HepG2 (cell line): ENCODE measurements around the gene INF2. TPM values are rescaled to one million over a fixed set of nuclear protein-coding genes. Genes with fewer than 3 reads are reported as not detected.

Experiments used
- BORCS8-MEF2B ChIP-seq: sonication (generic); formaldehyde crosslinking; IDR thresholded peaks from 2 replicates; pipeline ENCODE4 v1.8.0; 2022; ENCODE audit warnings: mild to moderate bottlenecking, missing genetic modification reagents
- DPF2 ChIP-seq: sonication (generic); formaldehyde crosslinking; IDR thresholded peaks from 2 replicates; pipeline ENCODE4 v1.4.0; 2020; ENCODE audit warnings: mild to moderate bottlenecking, low read depth, missing genetic modification reagents, borderline replicate concordance
- DR1 ChIP-seq: sonication (generic); formaldehyde crosslinking; IDR thresholded peaks from 2 replicates; pipeline ENCODE4 v1.8.0; 2021; ENCODE audit warnings: mild to moderate bottlenecking, missing genetic modification reagents, inconsistent platforms
- GABPA ChIP-seq, 2 experiments: IDR thresholded peaks; 2 replicates each; pipeline ENCODE4 v1.6.1; 2011 to 2016; ENCODE audit warnings: low read depth in 2 of 2, low read length in 1 of 2, missing biosample characterization in 1 of 2, missing genetic modification characterization in 1 of 2
- GPN1 ChIP-seq: sonication (generic); formaldehyde crosslinking; IDR thresholded peaks from 2 replicates; pipeline ENCODE4 v1.5.1; 2020; ENCODE audit warnings: missing genetic modification reagents, borderline replicate concordance
- KLF13 ChIP-seq: sonication (generic); formaldehyde crosslinking; IDR thresholded peaks from 2 replicates; pipeline ENCODE4 v1.4.0; 2020; ENCODE audit warnings: mild to moderate bottlenecking, missing genetic modification reagents
- MLLT10 ChIP-seq: sonication (generic); formaldehyde crosslinking; IDR thresholded peaks from 2 replicates; pipeline ENCODE4 v1.4.0; 2020; ENCODE audit warnings: missing genetic modification reagents
- NCOR1 ChIP-seq: fragments of 200-600 bp; sonication (generic); IDR thresholded peaks from 2 replicates; pipeline ENCODE4 v1.7.0; 2017; ENCODE audit warnings: antibody characterized with exemption, low read length, borderline replicate concordance
- NFKB2 ChIP-seq: sonication (generic); formaldehyde crosslinking; IDR thresholded peaks from 2 replicates; pipeline ENCODE4 v1.4.0; 2020; ENCODE audit warnings: missing genetic modification reagents, borderline replicate concordance
- NPAS2 ChIP-seq: sonication (generic); formaldehyde crosslinking; IDR thresholded peaks from 2 replicates; pipeline ENCODE4 v1.8.0; 2022; ENCODE audit warnings: mild to moderate bottlenecking, missing genetic modification reagents, borderline replicate concordance
- POLR2A ChIP-seq, 2 experiments: IDR thresholded peaks; 2 replicates each; pipeline ENCODE4 v1.6.1; 2011; ENCODE audit warnings: low read depth in 2 of 2, low read length in 2 of 2, mild to moderate bottlenecking in 1 of 2, moderate library complexity in 1 of 2; ENCODE audit not compliant: insufficient read depth in 1 of 2
- SMARCE1 ChIP-seq: fragments of 450-650 bp; IDR thresholded peaks from 2 replicates; pipeline ENCODE4 v1.6.1; 2017; ENCODE audit warnings: borderline replicate concordance
- TEAD3 ChIP-seq: optimal IDR thresholded peaks from 2 replicates; pipeline ENCODE3; 2016; ENCODE audit warnings: borderline replicate concordance
- ZBTB21 ChIP-seq: sonication (generic); formaldehyde crosslinking; IDR thresholded peaks from 2 replicates; pipeline ENCODE4 v1.4.0; 2020; ENCODE audit warnings: missing genetic modification reagents
- ZFX ChIP-seq: sonication (generic); formaldehyde crosslinking; IDR thresholded peaks from 2 replicates; pipeline ENCODE4 v1.4.0; 2020; ENCODE audit warnings: mild to moderate bottlenecking, low read depth, missing genetic modification reagents, moderate library complexity
- ZNF44 ChIP-seq: sonication (generic); formaldehyde crosslinking; IDR thresholded peaks from 2 replicates; pipeline ENCODE4 v1.5.1; 2020; ENCODE audit warnings: mild to moderate bottlenecking, missing genetic modification reagents
- ZNF451 ChIP-seq: sonication (generic); formaldehyde crosslinking; IDR thresholded peaks from 2 replicates; pipeline ENCODE4 v1.5.0; 2020; ENCODE audit warnings: mild to moderate bottlenecking, missing genetic modification reagents
- ZNF737 ChIP-seq: sonication (generic); formaldehyde crosslinking; IDR thresholded peaks from 2 replicates; pipeline ENCODE4 v1.5.0; 2020; ENCODE audit warnings: missing genetic modification reagents, mild to moderate bottlenecking, borderline replicate concordance
- ZNF749 ChIP-seq: sonication (generic); formaldehyde crosslinking; IDR thresholded peaks from 2 replicates; pipeline ENCODE4 v1.8.0; 2022; ENCODE audit warnings: mild to moderate bottlenecking, missing genetic modification reagents, moderate library complexity, borderline replicate concordance
- ZNF773 ChIP-seq: sonication (generic); formaldehyde crosslinking; IDR thresholded peaks from 2 replicates; pipeline ENCODE4 v1.4.0; 2020; ENCODE audit warnings: missing genetic modification reagents, borderline replicate concordance
- polyA plus RNA-seq, 8 experiments: library from polyadenylated mRNA; depleted of rRNA in 3 of 8; stranded (reverse) in 7 of 8; unstranded in 1 of 8; fragments of >200 nt; fragmentation: Illumina TruSeq in 4 of 8; extraction: Trizol in 4 of 8; gene quantifications; 2 replicates each; pipeline versions ENCODE4 v1.2.1 to v1.2.3, GENCODE V29; 2011 to 2016; ENCODE audit warnings: low read depth in 4 of 8, missing spikeins in 1 of 8, mixed read lengths in 1 of 8; ENCODE audit not compliant: insufficient read depth in 1 of 8
- total RNA-seq, 5 experiments: library from RNA; depleted of rRNA; stranded (reverse); fragments of >200 nt; fragmentation: Illumina TruSeq; extraction: Trizol; gene quantifications; 2 replicates each; pipeline ENCODE4 v1.2.3, GENCODE V29; 2016; ENCODE audit warnings: low read depth in 1 of 5
- TF ChIP-seq, protein P1 (sequence below): sonication (generic); formaldehyde crosslinking; IDR thresholded peaks from 2 replicates; pipeline ENCODE4 v1.4.0; 2020; ENCODE audit warnings: missing genetic modification reagents
- TF ChIP-seq, protein P2 (sequence below): sonication (generic); formaldehyde crosslinking; IDR thresholded peaks from 2 replicates; pipeline ENCODE4 v1.4.0; 2020; ENCODE audit warnings: mild to moderate bottlenecking, missing genetic modification reagents, borderline replicate concordance
- TF ChIP-seq, protein P3 (sequence below): sonication (generic); formaldehyde crosslinking; IDR thresholded peaks from 2 replicates; pipeline ENCODE4 v1.5.0; 2020; ENCODE audit warnings: missing genetic modification reagents, mild to moderate bottlenecking, borderline replicate concordance

Gene INF2
- total and polyA plus RNA-seq, 2 of the 13 experiments (the other 11 are each of a cell fraction or from before 2014, with no cell fraction given): 16.4 to 26.4 TPM

- TF ChIP-seq, protein P1, sequence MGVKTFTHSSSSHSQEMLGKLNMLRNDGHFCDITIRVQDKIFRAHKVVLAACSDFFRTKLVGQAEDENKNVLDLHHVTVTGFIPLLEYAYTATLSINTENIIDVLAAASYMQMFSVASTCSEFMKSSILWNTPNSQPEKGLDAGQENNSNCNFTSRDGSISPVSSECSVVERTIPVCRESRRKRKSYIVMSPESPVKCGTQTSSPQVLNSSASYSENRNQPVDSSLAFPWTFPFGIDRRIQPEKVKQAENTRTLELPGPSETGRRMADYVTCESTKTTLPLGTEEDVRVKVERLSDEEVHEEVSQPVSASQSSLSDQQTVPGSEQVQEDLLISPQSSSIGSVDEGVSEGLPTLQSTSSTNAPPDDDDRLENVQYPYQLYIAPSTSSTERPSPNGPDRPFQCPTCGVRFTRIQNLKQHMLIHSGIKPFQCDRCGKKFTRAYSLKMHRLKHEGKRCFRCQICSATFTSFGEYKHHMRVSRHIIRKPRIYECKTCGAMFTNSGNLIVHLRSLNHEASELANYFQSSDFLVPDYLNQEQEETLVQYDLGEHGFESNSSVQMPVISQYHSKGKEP: no peak
- peak in 1 of 2 experiments; percentile 38; a peak in 1 of 4 replicates for TF ChIP-seq POLR2A (IDR thresholded peaks at IDR 0.05; ENCODE audit: insufficient read depth in 1 of 2, low read depth in 2 of 2, low read length in 2 of 2)
- TF ChIP-seq NCOR1: no peak
- no peak for TF ChIP-seq SMARCE1
- TF ChIP-seq ZNF737 (CRISPR knock-in tag): no peak
- TF ChIP-seq ZNF773 (CRISPR knock-in tag): no peak
- TF ChIP-seq TEAD3: peak; percentile 90
- TF ChIP-seq, protein P2, sequence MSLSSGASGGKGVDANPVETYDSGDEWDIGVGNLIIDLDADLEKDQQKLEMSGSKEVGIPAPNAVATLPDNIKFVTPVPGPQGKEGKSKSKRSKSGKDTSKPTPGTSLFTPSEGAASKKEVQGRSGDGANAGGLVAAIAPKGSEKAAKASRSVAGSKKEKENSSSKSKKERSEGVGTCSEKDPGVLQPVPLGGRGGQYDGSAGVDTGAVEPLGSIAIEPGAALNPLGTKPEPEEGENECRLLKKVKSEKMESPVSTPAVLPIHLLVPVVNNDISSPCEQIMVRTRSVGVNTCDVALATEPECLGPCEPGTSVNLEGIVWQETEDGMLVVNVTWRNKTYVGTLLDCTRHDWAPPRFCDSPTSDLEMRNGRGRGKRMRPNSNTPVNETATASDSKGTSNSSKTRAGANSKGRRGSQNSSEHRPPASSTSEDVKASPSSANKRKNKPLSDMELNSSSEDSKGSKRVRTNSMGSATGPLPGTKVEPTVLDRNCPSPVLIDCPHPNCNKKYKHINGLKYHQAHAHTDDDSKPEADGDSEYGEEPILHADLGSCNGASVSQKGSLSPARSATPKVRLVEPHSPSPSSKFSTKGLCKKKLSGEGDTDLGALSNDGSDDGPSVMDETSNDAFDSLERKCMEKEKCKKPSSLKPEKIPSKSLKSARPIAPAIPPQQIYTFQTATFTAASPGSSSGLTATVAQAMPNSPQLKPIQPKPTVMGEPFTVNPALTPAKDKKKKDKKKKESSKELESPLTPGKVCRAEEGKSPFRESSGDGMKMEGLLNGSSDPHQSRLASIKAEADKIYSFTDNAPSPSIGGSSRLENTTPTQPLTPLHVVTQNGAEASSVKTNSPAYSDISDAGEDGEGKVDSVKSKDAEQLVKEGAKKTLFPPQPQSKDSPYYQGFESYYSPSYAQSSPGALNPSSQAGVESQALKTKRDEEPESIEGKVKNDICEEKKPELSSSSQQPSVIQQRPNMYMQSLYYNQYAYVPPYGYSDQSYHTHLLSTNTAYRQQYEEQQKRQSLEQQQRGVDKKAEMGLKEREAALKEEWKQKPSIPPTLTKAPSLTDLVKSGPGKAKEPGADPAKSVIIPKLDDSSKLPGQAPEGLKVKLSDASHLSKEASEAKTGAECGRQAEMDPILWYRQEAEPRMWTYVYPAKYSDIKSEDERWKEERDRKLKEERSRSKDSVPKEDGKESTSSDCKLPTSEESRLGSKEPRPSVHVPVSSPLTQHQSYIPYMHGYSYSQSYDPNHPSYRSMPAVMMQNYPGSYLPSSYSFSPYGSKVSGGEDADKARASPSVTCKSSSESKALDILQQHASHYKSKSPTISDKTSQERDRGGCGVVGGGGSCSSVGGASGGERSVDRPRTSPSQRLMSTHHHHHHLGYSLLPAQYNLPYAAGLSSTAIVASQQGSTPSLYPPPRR: peak; percentile 93
- peak; percentile 57; the same call in 1 of the 2 replicates for TF ChIP-seq ZBTB21
- no peak for TF ChIP-seq DR1
- no peak for TF ChIP-seq GPN1 (CRISPR knock-in tag)
- TF ChIP-seq, protein P3, sequence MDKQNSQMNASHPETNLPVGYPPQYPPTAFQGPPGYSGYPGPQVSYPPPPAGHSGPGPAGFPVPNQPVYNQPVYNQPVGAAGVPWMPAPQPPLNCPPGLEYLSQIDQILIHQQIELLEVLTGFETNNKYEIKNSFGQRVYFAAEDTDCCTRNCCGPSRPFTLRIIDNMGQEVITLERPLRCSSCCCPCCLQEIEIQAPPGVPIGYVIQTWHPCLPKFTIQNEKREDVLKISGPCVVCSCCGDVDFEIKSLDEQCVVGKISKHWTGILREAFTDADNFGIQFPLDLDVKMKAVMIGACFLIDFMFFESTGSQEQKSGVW (CRISPR knock-in tag): no peak
- 0 out of 2 replicates have a peak, but pooled peaks have one; percentile 65 for TF ChIP-seq ZNF44 (CRISPR knock-in tag)
- TF ChIP-seq MLLT10 (CRISPR knock-in tag): no peak
- peak; percentile 91 for TF ChIP-seq NFKB2 (CRISPR knock-in tag)
- peak; percentile 88 for TF ChIP-seq DPF2 (CRISPR knock-in tag)
- TF ChIP-seq NPAS2 (CRISPR knock-in tag): no peak; the same call in 1 of the 2 replicates
- peak; percentile 63; the same call in 1 of the 2 replicates for TF ChIP-seq ZNF749 (CRISPR knock-in tag)
- no peak for TF ChIP-seq KLF13
- no peak for TF ChIP-seq BORCS8-MEF2B (CRISPR knock-in tag)
- TF ChIP-seq GABPA (IDR thresholded peaks at IDR 0.05; ENCODE audit: low read depth, low read length): no peak
- TF ChIP-seq GABPA (CRISPR knock-in tag; IDR thresholded peaks at IDR 0.05; ENCODE audit: low read depth): peak; percentile 70
- TF ChIP-seq ZFX (CRISPR knock-in tag): peak; percentile 92
- TF ChIP-seq ZNF451 (CRISPR knock-in tag): peak; percentile 77; the same call in 1 of the 2 replicates
Observed at GRCh38 chr14:104735830-104736642, 46.6 kb downstream of the INF2 start (continued).
